ENCODE results near the gene GAL3ST2.
"Not testable (repeated sequence)": the region's sequence is repeated elsewhere in the genome, so short reads cannot be mapped to it uniquely, and the experiment has no call there.

Gene GAL3ST2

GRCh38 chr2:241809383-241810306 is 33.0 kb downstream of the GAL3ST2 start:
- DNase-seq: no peak

GRCh38 chr2:241810307-241811200 is 33.9 kb downstream of the GAL3ST2 start:
- no peak for DNase-seq

GRCh38 chr2:241811201-241811951 is 34.8 kb downstream of the GAL3ST2 start:
- DNase-seq: no peak

- no peak for DNase-seq
Measured at GRCh38 chr2:241811952-241812729, 35.5 kb downstream of the GAL3ST2 start.

GRCh38 chr2:241812730-241813643 is 36.4 kb downstream of the GAL3ST2 start:
- DNase-seq: no peak

GRCh38 chr2:241813644-241814392 is 37.2 kb downstream of the GAL3ST2 start:
- DNase-seq: no peak

- no peak for DNase-seq
Measured at GRCh38 chr2:241814393-241814642, 37.7 kb downstream of the GAL3ST2 start.

- no peak for DNase-seq
Measured at GRCh38 chr2:241814643-241815476, 38.2 kb downstream of the GAL3ST2 start.

GRCh38 chr2:241815477-241816430 is 39.1 kb downstream of the GAL3ST2 start:
- no peak for DNase-seq

GRCh38 chr2:241816431-241817121 is 40.0 kb downstream of the GAL3ST2 start:
- peak in 1 of 2 donors; percentile 15 for DNase-seq

GRCh38 chr2:241817126-241817820 is 40.7 kb downstream of the GAL3ST2 start:
- peak in 1 of 2 donors; percentile 21 for DNase-seq

GRCh38 chr2:241817821-241818215 is 41.2 kb downstream of the GAL3ST2 start:
- DNase-seq: not testable (repeated sequence)

GRCh38 chr2:241818229-241818942 is 41.8 kb downstream of the GAL3ST2 start:
- DNase-seq: peak in 1 of 2 donors; percentile 14

- peak in 1 of 2 donors; percentile 13 for DNase-seq
Measured at GRCh38 chr2:241818943-241819270, 42.3 kb downstream of the GAL3ST2 start.

- peak in 1 of 2 donors; percentile 16 for DNase-seq
Measured at GRCh38 chr2:241819947-241820624, 43.5 kb downstream of the GAL3ST2 start.
